Bone marrow (tissue), 2 donors: ENCODE results near the gene ZNF19.

Experiments
- DNase-seq, 2 donors: peaks; one replicate each; lab custom pipeline; 2025; lab: John Stamatoyannopoulos, UW

The ZNF19 gene

GRCh38 chr16:71441348-71442050, 47.6 kb downstream of the ZNF19 start:
- DNase-seq: no peak

GRCh38 chr16:71440669-71441347, 48.3 kb downstream of the ZNF19 start:
- no peak for DNase-seq

GRCh38 chr16:71439523-71439922, 49.6 kb downstream of the ZNF19 start:
- no peak for DNase-seq

- DNase-seq: no peak
Observed at GRCh38 chr16:71436473-71436872, 52.7 kb downstream of the ZNF19 start.

- DNase-seq: no peak
Observed at GRCh38 chr16:71432906-71433305, 56.2 kb downstream of the ZNF19 start.

- DNase-seq: no peak
Observed at GRCh38 chr16:71431991-71432390, 57.1 kb downstream of the ZNF19 start.

GRCh38 chr16:71431176-71431575, 57.9 kb downstream of the ZNF19 start:
- DNase-seq: no peak

GRCh38 chr16:71430744-71431143, 58.4 kb downstream of the ZNF19 start:
- DNase-seq: no peak

- no peak for DNase-seq
Observed at GRCh38 chr16:71429581-71429980, 59.5 kb downstream of the ZNF19 start.

GRCh38 chr16:71428883-71429282, 60.2 kb downstream of the ZNF19 start:
- DNase-seq: no peak

GRCh38 chr16:71428385-71428784, 60.7 kb downstream of the ZNF19 start:
- no peak for DNase-seq

GRCh38 chr16:71426880-71427615, 62.1 kb downstream of the ZNF19 start:
- no peak for DNase-seq

- no peak for DNase-seq
Observed at GRCh38 chr16:71426069-71426879, 62.9 kb downstream of the ZNF19 start.

- DNase-seq: no peak
Observed at GRCh38 chr16:71425746-71426068, 63.4 kb downstream of the ZNF19 start.

- DNase-seq: no peak
Observed at GRCh38 chr16:71424626-71425025, 64.5 kb downstream of the ZNF19 start.

- no peak for DNase-seq
Observed at GRCh38 chr16:71423865-71424264, 65.3 kb downstream of the ZNF19 start.
